GM19328 (cell line): ENCODE results near the gene ADAMTS14.
"Not testable (repeated sequence)": the region's sequence is repeated elsewhere in the genome, so short reads cannot be mapped to it uniquely, and the experiment has no call there.

Experiments
- ATAC-seq: cut with Tn5 transposase; IDR thresholded peaks from one replicate; pipeline ENCODE4 v1.9.1; 2021; ENCODE audit warnings: mild to moderate bottlenecking, moderate library complexity; ENCODE audit not compliant: unreplicated experiment

The ADAMTS14 gene

GRCh38 chr10:70763567-70763966, 91.3 kb downstream of the ADAMTS14 start:
- ATAC-seq, result no peak

GRCh38 chr10:70765794-70766594, 93.7 kb downstream of the ADAMTS14 start:
- ATAC-seq, result no peak

- not testable (repeated sequence) for ATAC-seq
Measured at GRCh38 chr10:70768026-70768685, 95.8 kb downstream of the ADAMTS14 start.

- no peak for ATAC-seq
Measured at GRCh38 chr10:70769121-70769520, 96.8 kb downstream of the ADAMTS14 start.

GRCh38 chr10:70770001-70770400, 97.7 kb downstream of the ADAMTS14 start:
- ATAC-seq, result no peak

GRCh38 chr10:70770516-70770915, 98.2 kb downstream of the ADAMTS14 start:
- not testable (repeated sequence) for ATAC-seq

- ATAC-seq, result no peak
Measured at GRCh38 chr10:70771311-70772194, 99.2 kb downstream of the ADAMTS14 start.

- ATAC-seq, result no peak
Measured at GRCh38 chr10:70772627-70773026, 100.3 kb downstream of the ADAMTS14 start.

- ATAC-seq, result no peak
Measured at GRCh38 chr10:70773461-70773860, 101.2 kb downstream of the ADAMTS14 start.

GRCh38 chr10:70773965-70774809, 101.9 kb downstream of the ADAMTS14 start:
- no peak for ATAC-seq

GRCh38 chr10:70774810-70775678, 102.7 kb downstream of the ADAMTS14 start:
- ATAC-seq, result no peak

GRCh38 chr10:70775679-70776454, 103.6 kb downstream of the ADAMTS14 start:
- no peak for ATAC-seq

GRCh38 chr10:70776455-70777005, 104.2 kb downstream of the ADAMTS14 start:
- ATAC-seq, result no peak

GRCh38 chr10:70777063-70777875, 105.0 kb downstream of the ADAMTS14 start:
- no peak for ATAC-seq

- no peak for ATAC-seq
Measured at GRCh38 chr10:70778267-70778924, 106.1 kb downstream of the ADAMTS14 start.

- ATAC-seq, result no peak
Measured at GRCh38 chr10:70779088-70779487, 106.8 kb downstream of the ADAMTS14 start.
